Measurements from ENCODE around the gene MROH8. TPM values are rescaled to one million over a fixed set of nuclear protein-coding genes. Genes with fewer than 3 reads are reported as not detected.

The MROH8 gene
- total and polyA plus RNA-seq, 2 experiments from 2014 or later: 5.8 to 12.1 TPM

- H3K4me3 ChIP-seq: no peak overlapping the region
- DNase-seq (ENCODE audit: low read depth in 1 of 2, low spot score in 1 of 2): peak; percentile 80 to 92
- peaks cover 39% of the 10 kb centered on the region for H3K36me3 ChIP-seq
- peaks cover 31% of the 10 kb centered on the region for H3K4me1 ChIP-seq (ENCODE audit: low read depth)
- H3K27ac ChIP-seq: peak overlapping the region; percentile 74
- TF ChIP-seq CTCF (IDR thresholded peaks at IDR 0.05; ENCODE audit: low read depth, low read length): no peak
- H3K9me3 ChIP-seq (ENCODE audit: low read depth): no peaks in the 10 kb centered on the region
- no peaks in the 10 kb centered on the region for H3K27me3 ChIP-seq
Measured at GRCh38 chr20:37223053-37223452, 43.7 kb upstream of the MROH8 start.

- Histone ChIP-seq H3K4me1 (ENCODE audit: low read depth) (peaks cover 27% of the 10 kb centered on the region), H3K4me3 (no peak overlapping the region), H3K36me3 (peaks cover 30% of the 10 kb centered on the region), H3K9me3 (ENCODE audit: low read depth) (no peaks in the 10 kb centered on the region), H3K27ac (peak overlapping the region; percentile 74), H3K27me3 (no peaks in the 10 kb centered on the region)
- no peak for TF ChIP-seq CTCF (IDR thresholded peaks at IDR 0.05; ENCODE audit: low read depth, low read length)
- no peak for DNase-seq (ENCODE audit: low read depth in 1 of 2, low spot score in 1 of 2)
Measured at GRCh38 chr20:37222086-37222485, 42.7 kb upstream of the MROH8 start.

GRCh38 chr20:37220731-37221130, 41.4 kb upstream of the MROH8 start:
- peaks cover 17% of the 10 kb centered on the region for H3K36me3 ChIP-seq
- TF ChIP-seq CTCF (IDR thresholded peaks at IDR 0.05; ENCODE audit: low read depth, low read length): no peak
- H3K4me3 ChIP-seq: no peak overlapping the region
- no peaks in the 10 kb centered on the region for H3K27me3 ChIP-seq
- peaks cover 27% of the 10 kb centered on the region for H3K4me1 ChIP-seq (ENCODE audit: low read depth)
- DNase-seq (ENCODE audit: low read depth in 1 of 2, low spot score in 1 of 2): peak in 1 of 2 donors; percentile 49
- H3K27ac ChIP-seq: peak overlapping the region; percentile 6
- H3K9me3 ChIP-seq (ENCODE audit: low read depth): no peaks in the 10 kb centered on the region

GRCh38 chr20:37219751-37220668, 40.7 kb upstream of the MROH8 start:
- peak overlapping the region; percentile 6 for H3K27ac ChIP-seq
- no peaks in the 10 kb centered on the region for H3K9me3 ChIP-seq (ENCODE audit: low read depth)
- peaks cover 25% of the 10 kb centered on the region for H3K4me1 ChIP-seq (ENCODE audit: low read depth)
- H3K27me3 ChIP-seq: no peaks in the 10 kb centered on the region
- no peak for TF ChIP-seq CTCF (IDR thresholded peaks at IDR 0.05; ENCODE audit: low read depth, low read length)
- peaks cover 11% of the 10 kb centered on the region for H3K36me3 ChIP-seq
- no peak overlapping the region for H3K4me3 ChIP-seq
- DNase-seq (ENCODE audit: low read depth in 1 of 2, low spot score in 1 of 2): no peak

GRCh38 chr20:37218976-37219375, 39.6 kb upstream of the MROH8 start:
- H3K9me3 ChIP-seq (ENCODE audit: low read depth): no peaks in the 10 kb centered on the region
- no peaks in the 10 kb centered on the region for H3K27me3 ChIP-seq

More at GRCh38 chr20:37218976-37219375, 39.6 kb upstream of the MROH8 start:
- Histone ChIP-seq H3K4me1 (ENCODE audit: low read depth) (peaks cover 15% of the 10 kb centered on the region), H3K36me3 (peaks cover 14% of the 10 kb centered on the region), H3K27ac (no peak overlapping the region), H3K4me3 (no peak overlapping the region)
- no peak for DNase-seq (ENCODE audit: low read depth in 1 of 2, low spot score in 1 of 2)
- no peak for TF ChIP-seq CTCF (IDR thresholded peaks at IDR 0.05; ENCODE audit: low read depth, low read length)

Measured in cardiac muscle cell (in vitro differentiated cells and primary cell).